Right lobe of liver (tissue), 4 donors: Measurements from ENCODE around the gene TMOD1.

Source experiments
- CTCF ChIP-seq, 4 donors: fragments of 200-600 bp in 3 of 4; fragments of 450-650 bp in 1 of 4; IDR thresholded peaks; one replicate each; pipeline versions ENCODE4 v1.5.1 to v1.8.0; 2016 to 2022; ENCODE audit warnings: antibody characterized with exemption in 4 of 4, mild to moderate bottlenecking in 2 of 4
- POLR2A ChIP-seq: fragments of 450-650 bp; IDR thresholded peaks from one replicate; pipeline ENCODE4 v1.6.1; 2017; ENCODE audit warnings: antibody characterized with exemption, mild to moderate bottlenecking
- donor health status: DM: no; HTN: no; CAD: no.
- donor health status: DM: no; HTN: no; CAD: no.
- donor health status: DM: no; HTN: yes; CAD: no.

DNA sequence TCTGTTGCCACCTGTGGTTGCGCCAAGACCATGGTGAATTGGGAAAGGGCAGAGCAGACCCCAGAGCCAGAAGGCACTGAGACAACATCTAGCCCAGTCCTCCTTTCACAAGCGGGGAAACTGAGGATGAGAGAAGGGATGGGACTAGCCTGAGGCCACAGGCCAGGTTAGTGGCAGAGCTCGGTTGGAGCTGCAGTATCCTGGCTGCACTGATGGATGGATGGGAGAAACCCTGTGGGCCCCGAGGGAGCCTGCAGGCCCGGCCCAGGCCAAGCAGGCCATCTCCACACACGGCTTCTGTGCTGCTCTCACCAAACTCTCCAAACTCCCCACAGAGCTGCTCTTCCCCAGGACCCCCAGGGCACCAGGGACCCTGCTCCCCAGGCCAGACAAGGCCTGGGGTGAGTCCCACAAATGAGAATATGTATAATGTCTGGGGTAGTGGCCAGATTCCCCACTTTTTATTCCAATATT, 71.5 kb downstream of the TMOD1 start:
- TF ChIP-seq CTCF (IDR thresholded peaks at IDR 0.05) = no peak
- TF ChIP-seq POLR2A = no peak
